Mucosa of rectum (tissue), 2 donors: ENCODE measurements around the gene CFAP299.

Source experiments
- H3K27ac ChIP-seq, 2 donors: one replicate each; pipeline ENCODE4 v1.7.0; 2013; ENCODE audit warnings: inconsistent platforms in 2 of 2, low read depth in 2 of 2, low read length in 2 of 2
- H3K27me3 ChIP-seq, 2 donors: one replicate each; pipeline ENCODE4 v1.7.0; 2013; ENCODE audit warnings: low read length in 2 of 2; ENCODE audit not compliant: control insufficient read depth in 2 of 2, insufficient read depth in 2 of 2
- H3K36me3 ChIP-seq, 2 donors: one replicate each; pipeline ENCODE4 v1.7.0; 2013; ENCODE audit warnings: low read length in 2 of 2; ENCODE audit not compliant: control insufficient read depth in 2 of 2, insufficient read depth in 2 of 2
- H3K4me1 ChIP-seq, 2 donors: one replicate each; pipeline ENCODE4 v1.7.0; 2013; ENCODE audit warnings: low read length in 2 of 2, mild to moderate bottlenecking in 1 of 2; ENCODE audit not compliant: control insufficient read depth in 2 of 2, insufficient read depth in 2 of 2
- H3K4me3 ChIP-seq, 2 donors: one replicate each; pipeline ENCODE4 v1.7.0; 2013; ENCODE audit warnings: low read length in 2 of 2
- H3K9ac ChIP-seq, 2 donors: one replicate each; pipeline ENCODE4 v1.7.0; 2013; ENCODE audit warnings: low read length in 2 of 2, low read depth in 1 of 2, mild to moderate bottlenecking in 1 of 2
- H3K9me3 ChIP-seq, 2 donors: one replicate each; pipeline ENCODE4 v1.7.0; 2013; ENCODE audit warnings: low read length in 2 of 2; ENCODE audit not compliant: control insufficient read depth in 2 of 2
- donor health status: healthy.
- donor health status: Normal muscosa, but diverticular disease.

The CFAP299 gene

DNA sequence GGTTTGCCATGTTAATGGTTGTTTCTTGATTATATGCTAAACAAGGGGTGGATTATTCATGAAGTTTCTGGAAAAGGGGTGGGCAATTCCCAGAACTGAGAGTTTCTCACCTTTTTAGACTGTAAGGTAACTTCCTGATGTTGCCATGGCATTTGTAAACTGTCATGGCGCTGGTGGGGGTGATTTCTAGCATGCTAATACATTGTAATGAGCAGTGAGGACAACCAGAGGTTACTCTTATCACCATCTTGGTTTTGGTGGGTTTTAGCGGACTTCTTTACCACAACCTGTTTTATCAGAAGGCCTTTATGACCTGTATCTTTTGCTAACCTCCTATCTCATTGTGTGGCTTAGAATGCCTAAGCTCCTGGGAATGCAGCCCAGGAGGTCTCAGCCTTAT lies 81.5 kb downstream of the CFAP299 start:
- no peak overlapping the region for H3K4me3 ChIP-seq
- no peaks in the 10 kb centered on the region for H3K36me3 ChIP-seq
- H3K9ac ChIP-seq: no peak overlapping the region
- H3K4me1 ChIP-seq: no peaks in the 10 kb centered on the region
- H3K9me3 ChIP-seq: no peaks in the 10 kb centered on the region
- H3K27me3 ChIP-seq: peaks cover 0 to 2% of the 10 kb centered on the region in 2 donors
- H3K27ac ChIP-seq: no peak overlapping the region

DNA sequence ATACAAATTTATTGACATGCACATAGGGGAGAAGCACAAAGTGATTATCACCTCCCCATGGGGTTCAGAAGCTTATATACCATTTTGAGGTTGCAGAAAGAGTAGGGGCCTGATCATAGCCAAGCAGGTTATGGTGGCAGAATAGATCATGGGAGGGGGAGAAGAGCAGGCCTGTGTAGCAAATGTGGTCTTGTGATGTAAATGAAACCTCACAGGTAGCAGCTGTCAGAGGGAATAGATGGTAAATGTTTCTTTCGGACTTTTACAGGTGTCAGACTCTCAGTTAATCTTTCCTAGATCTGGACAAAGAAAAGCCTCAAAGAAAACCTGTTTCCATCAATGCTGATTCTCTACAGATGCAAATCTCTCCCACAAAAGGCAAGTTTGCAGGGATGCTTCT lies 84.4 kb downstream of the CFAP299 start:
- no peak overlapping the region for H3K9ac ChIP-seq
- no peaks in the 10 kb centered on the region for H3K27me3 ChIP-seq
- no peak overlapping the region for H3K27ac ChIP-seq
- H3K4me1 ChIP-seq: no peaks in the 10 kb centered on the region
- no peaks in the 10 kb centered on the region for H3K36me3 ChIP-seq
- no peak overlapping the region for H3K4me3 ChIP-seq
- no peaks in the 10 kb centered on the region for H3K9me3 ChIP-seq

DNA sequence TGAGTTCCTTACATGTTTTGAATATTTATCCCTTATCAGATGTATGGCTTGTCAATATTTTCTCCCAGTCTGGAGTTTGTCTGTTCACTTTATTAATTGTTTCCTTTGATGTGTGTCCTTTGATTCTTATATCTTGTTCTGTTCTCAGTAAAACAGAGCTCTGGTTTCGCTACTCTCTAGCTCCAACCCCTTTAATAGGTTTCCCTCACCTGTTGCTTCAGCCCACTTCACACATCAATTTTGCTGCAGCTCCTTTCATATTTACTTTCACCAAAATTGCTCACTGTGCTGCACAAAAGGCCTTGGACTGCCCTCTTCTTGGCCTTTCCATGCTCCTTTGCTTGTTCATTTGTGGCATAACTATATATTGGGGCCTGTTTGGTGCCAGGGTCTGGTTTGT lies 85.1 kb downstream of the CFAP299 start:
- H3K4me3 ChIP-seq: no peak overlapping the region
- no peaks in the 10 kb centered on the region for H3K4me1 ChIP-seq
- no peaks in the 10 kb centered on the region for H3K36me3 ChIP-seq
- H3K27me3 ChIP-seq: no peaks in the 10 kb centered on the region
- no peaks in the 10 kb centered on the region for H3K9me3 ChIP-seq
- no peak overlapping the region for H3K27ac ChIP-seq
- no peak overlapping the region for H3K9ac ChIP-seq

DNA sequence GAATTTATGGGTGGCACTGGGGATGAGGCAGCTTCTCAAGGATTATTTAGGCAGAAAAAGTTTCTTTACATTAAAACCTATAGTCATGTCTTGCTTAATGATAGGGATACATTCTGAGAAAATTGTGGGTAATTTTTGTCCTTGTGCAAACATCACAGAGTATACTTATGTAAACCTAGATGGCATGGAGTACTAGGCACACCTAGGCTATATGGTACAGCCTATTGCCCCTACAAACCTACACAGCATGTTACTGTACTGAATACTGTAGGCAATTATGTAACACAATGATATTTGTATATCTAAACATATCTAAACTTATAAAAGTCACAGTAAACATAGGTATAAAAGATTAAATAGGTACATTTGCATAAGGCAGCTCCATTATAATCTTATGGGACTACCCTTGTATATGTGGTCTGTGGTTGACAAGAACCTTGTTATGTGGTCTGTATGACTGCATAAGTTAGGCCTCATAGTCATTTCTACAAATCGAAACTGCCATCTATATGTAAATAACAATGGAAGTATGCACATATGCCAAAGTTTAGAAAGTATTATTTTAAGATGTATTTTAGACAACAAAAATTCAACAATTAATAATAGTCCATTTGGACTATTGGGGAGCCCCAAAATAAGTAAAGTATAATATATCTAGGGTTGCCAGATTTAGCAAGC lies 87.3 kb downstream of the CFAP299 start:
- no peaks in the 10 kb centered on the region for H3K27me3 ChIP-seq
- no peaks in the 10 kb centered on the region for H3K9me3 ChIP-seq
- H3K4me3 ChIP-seq: no peak overlapping the region
- no peak overlapping the region for H3K27ac ChIP-seq
- no peak overlapping the region for H3K9ac ChIP-seq
- no peaks in the 10 kb centered on the region for H3K36me3 ChIP-seq
- H3K4me1 ChIP-seq: no peaks in the 10 kb centered on the region

GRCh38 chr4:80423553-80424224 lies 88.2 kb downstream of the CFAP299 start:
- Histone ChIP-seq H3K4me1 (no peaks in the 10 kb centered on the region), H3K36me3 (no peaks in the 10 kb centered on the region), H3K9ac (no peak overlapping the region), H3K27me3 (no peaks in the 10 kb centered on the region), H3K4me3 (no peak overlapping the region), H3K9me3 (no peaks in the 10 kb centered on the region), H3K27ac (no peak overlapping the region)

GRCh38 chr4:80424225-80424581 lies 88.7 kb downstream of the CFAP299 start:
- Histone ChIP-seq H3K4me3 (no peak overlapping the region), H3K27ac (no peak overlapping the region), H3K4me1 (no peaks in the 10 kb centered on the region), H3K9ac (no peak overlapping the region), H3K9me3 (no peaks in the 10 kb centered on the region), H3K36me3 (no peaks in the 10 kb centered on the region), H3K27me3 (no peaks in the 10 kb centered on the region)

DNA sequence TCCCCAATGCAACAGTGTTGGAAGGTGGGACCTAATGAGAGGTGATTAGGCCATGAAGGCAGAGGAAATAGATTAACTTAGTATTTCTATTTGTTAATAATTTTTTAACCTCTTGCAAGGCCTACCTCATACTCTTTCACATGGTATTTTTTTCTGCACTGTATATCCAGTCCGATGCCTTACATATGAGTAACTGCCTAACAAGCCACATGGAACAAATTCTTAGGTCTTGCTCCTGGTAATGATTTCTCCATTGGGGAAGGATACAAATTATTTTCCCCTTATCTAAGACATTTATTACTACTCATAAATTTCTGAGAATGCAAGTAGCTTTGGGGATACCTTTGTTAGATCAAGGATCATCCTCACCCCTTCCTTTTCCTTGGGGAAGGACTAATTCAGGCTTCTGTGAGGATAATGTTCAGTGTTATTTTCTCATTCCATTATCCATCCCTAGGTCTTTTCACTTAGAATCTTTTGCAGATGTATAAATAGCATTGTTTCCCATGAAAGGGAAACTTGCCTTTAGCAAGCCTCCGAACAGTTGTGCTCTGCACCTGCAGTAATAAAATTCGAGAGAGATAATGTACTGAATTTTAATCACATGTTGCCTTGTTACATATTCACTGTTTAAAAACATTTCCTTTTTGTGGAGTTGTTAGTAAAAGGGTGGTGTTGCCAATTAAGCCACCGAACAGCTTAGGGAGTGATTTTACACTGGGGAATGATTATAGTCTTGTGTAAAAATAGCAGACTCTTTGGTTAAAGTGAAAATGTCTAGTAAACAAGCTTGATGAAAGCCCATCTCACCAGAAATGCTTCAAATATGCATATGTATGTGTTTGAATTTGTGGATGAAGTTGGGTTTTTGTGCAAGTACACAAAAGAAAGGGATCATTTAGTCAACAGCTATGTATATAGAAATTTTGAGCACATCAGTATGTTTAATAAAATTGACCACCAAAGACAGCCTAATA lies 89.9 kb downstream of the CFAP299 start:
- H3K9ac ChIP-seq: no peak overlapping the region
- H3K4me3 ChIP-seq: no peak overlapping the region
- H3K27ac ChIP-seq: no peak overlapping the region
- H3K9me3 ChIP-seq: no peaks in the 10 kb centered on the region
- H3K27me3 ChIP-seq: no peaks in the 10 kb centered on the region
- no peaks in the 10 kb centered on the region for H3K4me1 ChIP-seq
- no peaks in the 10 kb centered on the region for H3K36me3 ChIP-seq

DNA sequence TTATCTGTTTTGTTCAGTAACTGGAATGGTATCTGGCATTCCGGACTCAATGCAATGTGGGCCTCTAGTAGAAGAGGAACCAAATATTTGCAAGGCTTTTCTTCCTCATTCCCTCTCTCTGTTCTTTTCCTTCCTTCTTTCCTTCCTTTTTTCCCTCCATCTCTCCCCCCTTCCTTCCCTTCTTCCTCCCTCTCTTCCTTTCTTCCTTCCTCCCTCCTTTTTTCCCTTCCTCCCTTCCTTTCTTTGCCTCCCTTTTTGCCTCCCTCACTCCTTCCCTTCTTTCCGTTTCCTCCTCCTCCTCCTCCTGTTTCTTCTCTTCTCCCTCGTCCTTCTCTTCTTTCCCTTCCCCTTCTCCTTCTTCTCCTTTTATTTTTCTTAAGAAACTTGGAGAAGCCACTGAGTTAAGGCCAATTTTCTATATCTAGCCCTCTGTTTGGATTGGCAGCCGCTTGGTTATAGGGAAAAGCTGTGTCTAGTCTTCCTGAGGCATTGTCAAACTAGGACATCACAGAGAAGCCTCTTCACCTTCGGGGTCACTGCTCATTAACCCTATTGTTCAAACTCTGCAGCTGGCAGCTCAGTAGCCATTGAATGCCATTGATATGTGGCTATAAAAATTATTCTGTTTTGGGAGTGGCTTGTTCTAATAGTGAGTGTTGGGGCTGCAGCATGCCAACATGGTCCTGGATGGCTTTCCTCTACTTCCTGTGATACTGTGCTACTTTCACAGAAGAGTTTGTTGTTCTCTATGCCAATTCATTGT lies 95.9 kb downstream of the CFAP299 start:
- Histone ChIP-seq H3K9ac (no peak overlapping the region), H3K27me3 (no peaks in the 10 kb centered on the region)

GRCh38 chr4:80434238-80434637 lies 98.7 kb downstream of the CFAP299 start:
- Histone ChIP-seq H3K27me3 (no peaks in the 10 kb centered on the region), H3K9me3 (no peaks in the 10 kb centered on the region), H3K4me1 (no peaks in the 10 kb centered on the region), H3K36me3 (no peaks in the 10 kb centered on the region), H3K4me3 (no peak overlapping the region), H3K27ac (no peak overlapping the region), H3K9ac (no peak overlapping the region)

More for the DNA sequence above, 95.9 kb downstream of the CFAP299 start:
- Histone ChIP-seq H3K4me1 (no peaks in the 10 kb centered on the region), H3K4me3 (no peak overlapping the region), H3K27ac (no peak overlapping the region), H3K36me3 (no peaks in the 10 kb centered on the region), H3K9me3 (no peaks in the 10 kb centered on the region)
